HL-60 (cell line): ENCODE measurements around the gene MATK.

ENCODE experiments used
- DNase-seq, 2 experiments: peaks; one replicate each; pipeline ENCODE4 v3.0.0-alpha.2; 2010 to 2020; ENCODE audit warnings: low read depth in 1 of 2, low spot score in 1 of 2
- H3K27ac ChIP-seq: fragments of 250-450 bp; sonication (Bioruptor Pico); replicated peaks from 2 replicates; pipeline ENCODE4 v1.5.1; 2020; ENCODE audit warnings: mild to moderate bottlenecking, moderate library complexity
- H3K27me3 ChIP-seq: fragments of 250-450 bp; sonication (Bioruptor Pico); 2 replicates; pipeline ENCODE4 v1.5.1; 2021; ENCODE audit warnings: mild to moderate bottlenecking, moderate library complexity; ENCODE audit not compliant: insufficient read depth, poor library complexity, severe bottlenecking
- H3K4me3 ChIP-seq: replicated peaks from 2 replicates; pipeline ENCODE4 v1.5.1; 2011; ENCODE audit warnings: mild to moderate bottlenecking, control low read depth, low read length; ENCODE audit not compliant: insufficient read depth
- CTCF ChIP-seq: IDR thresholded peaks from one replicate; pipeline ENCODE4 v1.5.1; 2011; ENCODE audit warnings: low read length, control low read depth, inconsistent platforms; ENCODE audit not compliant: insufficient read depth
- GABPA ChIP-seq: IDR thresholded peaks from 2 replicates; pipeline ENCODE4 v1.6.1; 2012; ENCODE audit warnings: low read depth
- POLR2AphosphoS5 ChIP-seq: IDR thresholded peaks from 2 replicates; pipeline ENCODE4 v1.6.1; 2012; ENCODE audit warnings: low read depth
- SPI1 ChIP-seq: IDR thresholded peaks from 2 replicates; pipeline ENCODE4 v1.6.1; 2012; ENCODE audit warnings: low read depth, mild to moderate bottlenecking, borderline replicate concordance
- TF ChIP-seq, protein P1 (sequence below): IDR thresholded peaks from 2 replicates; pipeline ENCODE4 v1.6.1; 2012; ENCODE audit warnings: low read depth; ENCODE audit not compliant: insufficient replicate concordance

The MATK gene

DNA sequence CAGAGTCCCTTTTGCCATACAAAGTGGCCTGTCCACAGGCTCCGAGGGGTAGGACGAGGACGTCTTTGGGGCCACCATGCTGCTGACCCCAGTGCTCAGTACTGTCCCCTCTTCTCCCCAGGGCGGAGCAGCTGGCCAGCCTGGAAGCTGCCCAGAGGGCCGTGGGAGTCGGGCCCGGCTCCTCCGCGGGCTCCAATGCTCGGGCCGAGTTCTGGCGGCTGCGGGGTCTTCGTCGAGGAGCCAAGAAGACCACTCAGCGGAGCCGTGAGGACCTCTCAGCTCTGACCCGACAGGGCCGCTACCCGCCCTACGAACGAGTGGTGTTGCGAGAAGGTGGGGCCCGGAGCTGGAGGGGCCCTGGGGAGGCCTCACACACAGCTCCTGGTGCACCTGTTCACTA lies 45.8 kb downstream of the MATK start:
- TF ChIP-seq GABPA (no peak), POLR2AphosphoS5 (no peak), SPI1 (no peak), CTCF (no peak)
- TF ChIP-seq, protein P1, sequence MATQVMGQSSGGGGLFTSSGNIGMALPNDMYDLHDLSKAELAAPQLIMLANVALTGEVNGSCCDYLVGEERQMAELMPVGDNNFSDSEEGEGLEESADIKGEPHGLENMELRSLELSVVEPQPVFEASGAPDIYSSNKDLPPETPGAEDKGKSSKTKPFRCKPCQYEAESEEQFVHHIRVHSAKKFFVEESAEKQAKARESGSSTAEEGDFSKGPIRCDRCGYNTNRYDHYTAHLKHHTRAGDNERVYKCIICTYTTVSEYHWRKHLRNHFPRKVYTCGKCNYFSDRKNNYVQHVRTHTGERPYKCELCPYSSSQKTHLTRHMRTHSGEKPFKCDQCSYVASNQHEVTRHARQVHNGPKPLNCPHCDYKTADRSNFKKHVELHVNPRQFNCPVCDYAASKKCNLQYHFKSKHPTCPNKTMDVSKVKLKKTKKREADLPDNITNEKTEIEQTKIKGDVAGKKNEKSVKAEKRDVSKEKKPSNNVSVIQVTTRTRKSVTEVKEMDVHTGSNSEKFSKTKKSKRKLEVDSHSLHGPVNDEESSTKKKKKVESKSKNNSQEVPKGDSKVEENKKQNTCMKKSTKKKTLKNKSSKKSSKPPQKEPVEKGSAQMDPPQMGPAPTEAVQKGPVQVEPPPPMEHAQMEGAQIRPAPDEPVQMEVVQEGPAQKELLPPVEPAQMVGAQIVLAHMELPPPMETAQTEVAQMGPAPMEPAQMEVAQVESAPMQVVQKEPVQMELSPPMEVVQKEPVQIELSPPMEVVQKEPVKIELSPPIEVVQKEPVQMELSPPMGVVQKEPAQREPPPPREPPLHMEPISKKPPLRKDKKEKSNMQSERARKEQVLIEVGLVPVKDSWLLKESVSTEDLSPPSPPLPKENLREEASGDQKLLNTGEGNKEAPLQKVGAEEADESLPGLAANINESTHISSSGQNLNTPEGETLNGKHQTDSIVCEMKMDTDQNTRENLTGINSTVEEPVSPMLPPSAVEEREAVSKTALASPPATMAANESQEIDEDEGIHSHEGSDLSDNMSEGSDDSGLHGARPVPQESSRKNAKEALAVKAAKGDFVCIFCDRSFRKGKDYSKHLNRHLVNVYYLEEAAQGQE: no peak
- Histone ChIP-seq H3K4me3 (no peak overlapping the region), H3K27me3 (no peaks in the 10 kb centered on the region), H3K27ac (no peak overlapping the region)
- DNase-seq: no peak

DNA sequence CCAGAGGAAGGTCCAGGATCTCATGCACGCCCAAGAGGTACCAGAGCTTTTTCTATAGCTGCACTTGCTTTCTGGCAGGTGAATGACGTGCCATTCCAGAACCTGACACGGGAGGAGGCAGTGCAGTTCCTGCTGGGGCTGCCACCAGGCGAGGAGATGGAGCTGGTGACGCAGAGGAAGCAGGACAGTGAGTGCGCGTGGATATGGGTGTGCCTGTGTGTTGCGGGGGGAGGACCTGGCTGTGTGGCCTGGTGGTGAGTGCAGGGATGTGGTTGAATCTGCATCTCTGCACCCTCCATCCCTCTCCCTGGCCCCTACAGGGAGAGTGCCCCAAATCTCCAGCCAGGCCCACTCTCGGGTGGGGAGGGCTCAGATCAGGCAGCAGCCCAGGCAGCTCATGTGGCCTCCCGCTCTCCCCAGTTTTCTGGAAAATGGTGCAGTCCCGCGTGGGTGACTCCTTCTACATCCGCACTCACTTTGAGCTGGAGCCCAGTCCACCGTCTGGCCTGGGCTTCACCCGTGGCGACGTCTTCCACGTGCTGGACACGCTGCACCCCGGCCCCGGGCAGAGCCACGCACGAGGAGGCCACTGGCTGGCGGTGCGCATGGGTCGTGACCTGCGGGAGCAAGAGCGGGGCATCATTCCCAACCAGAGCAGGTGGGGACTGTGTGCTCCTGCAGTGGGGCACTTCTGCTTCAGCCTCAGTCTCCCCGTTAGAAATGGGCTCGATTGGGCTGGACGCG lies 47.5 kb downstream of the MATK start:
- no peak overlapping the region for H3K4me3 ChIP-seq
- no peak for DNase-seq
- TF ChIP-seq, protein P1: no peak
- no peak for TF ChIP-seq POLR2AphosphoS5
- no peak for TF ChIP-seq SPI1
- no peak for TF ChIP-seq CTCF
- no peak overlapping the region for H3K27ac ChIP-seq
- H3K27me3 ChIP-seq: no peaks in the 10 kb centered on the region

- no peak overlapping the region for H3K4me3 ChIP-seq
- no peak for TF ChIP-seq GABPA
- no peak for TF ChIP-seq SPI1
- TF ChIP-seq POLR2AphosphoS5: no peak
- TF ChIP-seq, protein P1: no peak
- no peak for TF ChIP-seq CTCF
- H3K27ac ChIP-seq: no peak overlapping the region
- H3K27me3 ChIP-seq: no peaks in the 10 kb centered on the region
- no peak for DNase-seq
Measured at GRCh38 chr19:3737487-3738205, 48.5 kb downstream of the MATK start.
